HTERT RPE-1 (cell line): ENCODE results near the gene CIZ1.

ENCODE experiments used
- in situ Hi-C: fragments of 300-500 bp; cut with MboI; formaldehyde crosslinking; loops from 4 replicates; pipeline ENCODE4 v1.14.3; 2020; ENCODE audit warnings: low sequenced_read_pairs

CIZ1 gene

DNA sequence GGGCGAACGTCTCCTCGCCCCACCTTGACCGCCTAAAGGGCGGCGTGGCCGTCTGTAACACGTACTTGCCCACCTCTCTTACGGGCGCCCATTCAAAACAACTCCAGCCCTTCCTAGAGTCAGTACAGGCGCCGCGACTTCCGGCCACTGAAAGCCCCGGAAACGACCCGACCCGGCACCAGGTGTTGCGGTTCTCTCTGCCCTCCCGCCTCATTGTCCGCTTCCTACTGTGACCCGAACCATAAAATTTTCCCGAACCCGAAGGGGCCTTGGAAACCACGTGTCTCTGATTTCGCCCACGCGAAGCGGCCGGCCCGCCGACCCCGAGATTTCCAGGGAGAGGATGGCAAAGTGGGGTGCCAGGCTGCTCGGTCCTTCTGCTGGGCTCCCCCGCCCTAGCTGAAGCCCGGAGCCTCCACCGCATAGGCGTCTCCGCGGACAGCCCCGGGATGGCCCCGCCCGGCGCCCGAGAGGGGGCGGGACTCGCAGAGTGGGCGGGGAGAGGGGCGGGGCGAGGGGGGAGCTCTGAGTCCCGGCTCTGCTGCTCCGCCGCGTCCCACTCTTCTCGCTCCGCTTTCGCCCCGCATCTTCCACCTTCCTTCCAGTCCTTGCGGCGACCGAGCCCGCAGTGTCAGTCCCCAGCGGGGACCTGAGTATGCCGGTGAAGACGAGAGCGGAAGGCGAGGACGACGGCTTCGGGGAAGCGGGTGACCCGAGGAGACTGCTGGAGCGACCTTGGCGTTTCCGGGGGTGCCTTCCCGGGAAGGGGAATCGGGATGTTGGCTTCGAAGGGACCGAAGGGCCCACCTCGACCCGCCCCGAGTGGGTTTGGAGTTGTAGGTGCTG, 63.2 kb downstream of the CIZ1 start:
- in situ Hi-C loops: no loop called here

DNA sequence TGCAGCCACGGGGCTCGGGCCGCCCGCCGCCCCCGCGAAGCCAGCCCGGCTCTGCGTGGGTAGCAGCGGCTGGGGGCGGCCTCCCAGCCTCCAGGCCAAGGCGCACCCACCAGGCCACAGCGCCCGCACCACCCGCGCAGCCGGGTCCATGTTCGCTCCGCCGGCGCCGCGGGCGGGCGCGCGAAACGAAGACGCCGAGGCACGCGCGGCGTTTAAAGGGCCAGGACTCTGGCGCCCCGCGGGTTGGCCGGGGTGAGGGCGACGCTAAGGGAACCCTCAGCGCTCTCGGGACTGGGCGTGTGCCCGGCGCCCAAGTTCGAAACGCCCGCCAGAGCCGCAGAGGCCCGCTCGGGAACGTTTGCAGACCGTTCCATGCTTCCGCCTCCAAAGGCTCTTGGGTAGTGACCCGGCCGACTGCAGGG, 63.8 kb downstream of the CIZ1 start, which contains the start of gene PTGES2:
TSS of gene PTGES2 (minus strand) at position 162 of the 422 bp plus-strand sequence. CDS start at position 150, 12 bp downstream.
- in situ Hi-C loops: no loop called here

DNA sequence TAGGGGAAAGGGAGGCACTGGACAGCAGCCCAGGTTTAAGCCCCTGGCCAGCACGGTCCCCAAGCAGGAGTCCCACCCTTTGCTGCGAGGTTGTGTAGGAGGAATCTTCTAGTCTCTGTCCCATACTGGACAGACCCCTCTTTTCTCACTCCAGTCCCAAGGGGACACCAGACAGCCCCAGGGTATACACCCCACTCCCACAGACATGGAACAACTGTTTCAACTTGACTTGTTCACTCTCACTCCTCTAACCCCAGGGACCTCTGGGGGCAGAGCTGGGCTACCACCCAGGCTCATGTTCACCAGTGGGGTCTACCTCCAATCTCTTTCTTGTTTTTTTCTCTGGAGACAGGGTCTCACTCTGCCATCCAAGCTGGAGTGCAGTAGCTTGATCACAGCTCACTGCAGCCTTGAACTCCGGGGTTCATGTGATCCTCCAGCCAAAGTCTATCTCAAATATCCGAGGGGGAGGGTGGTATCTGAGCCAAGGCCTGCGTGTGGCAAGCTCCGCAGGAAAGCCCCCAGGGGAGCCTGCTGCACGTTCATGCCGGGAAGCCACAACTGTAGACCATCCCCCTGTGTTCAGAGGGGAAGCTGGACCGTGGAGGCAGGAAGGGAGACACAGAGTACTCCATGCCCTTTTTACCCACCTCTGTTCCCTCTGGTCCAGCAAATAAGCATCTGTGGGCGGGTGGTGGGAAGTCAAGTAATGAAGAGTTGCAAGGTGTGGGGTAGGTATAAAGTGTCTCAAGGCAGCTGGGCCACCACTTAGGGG, 65.6 kb downstream of the CIZ1 start:
- in situ Hi-C loops: no loop called here

GRCh38 chr9:128124873-128125579, 66.3 kb downstream of the CIZ1 start:
- in situ Hi-C loops: no loop called here

DNA sequence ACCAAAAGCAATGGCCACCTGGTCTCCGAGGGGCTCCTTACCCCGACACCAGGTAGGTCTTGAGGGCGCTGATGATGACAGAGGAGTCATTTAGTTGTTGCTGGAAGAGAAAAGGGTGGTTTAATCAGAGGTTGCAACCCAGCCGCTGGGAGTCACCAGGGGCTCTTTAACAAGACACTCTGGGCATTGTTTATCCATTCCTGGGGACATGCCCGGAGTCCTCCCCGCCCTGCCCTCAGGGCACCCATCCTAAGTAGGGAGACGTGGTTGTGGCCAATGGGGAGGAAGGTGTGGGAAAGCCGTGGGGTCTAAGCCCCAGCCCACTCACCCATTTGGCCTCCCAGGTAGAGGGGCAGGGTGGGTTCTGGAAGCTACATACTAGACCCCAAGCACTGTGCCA, 66.9 kb downstream of the CIZ1 start:
- in situ Hi-C loops: no loop called here

GRCh38 chr9:128123451-128124080, 67.8 kb downstream of the CIZ1 start:
- in situ Hi-C loops: no loop called here

DNA sequence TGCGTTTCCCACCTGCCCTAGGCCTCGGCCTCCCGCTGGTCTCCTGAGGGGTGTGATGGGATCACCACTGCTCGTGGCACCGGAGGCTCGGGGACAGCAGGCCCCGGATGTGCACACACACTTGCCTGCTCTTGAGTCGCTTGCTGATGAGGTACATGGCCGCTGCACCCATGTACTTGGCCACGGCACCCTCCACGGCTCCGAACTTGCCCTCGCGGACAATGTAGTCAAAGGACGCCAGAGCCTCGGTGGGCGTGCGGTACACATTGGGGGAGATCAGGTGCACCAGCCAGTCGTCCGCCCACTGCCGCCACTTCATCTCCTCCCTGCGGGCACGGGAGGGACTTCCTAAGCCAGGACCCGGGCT, 68.6 kb downstream of the CIZ1 start:
- in situ Hi-C loops: no loop called here

- in situ Hi-C loops: no loop called here
Measured at GRCh38 chr9:128121924-128122808, 69.2 kb downstream of the CIZ1 start.

- in situ Hi-C loops: no loop called here
Measured at GRCh38 chr9:128121466-128121810, 69.9 kb downstream of the CIZ1 start.

- in situ Hi-C loops: no loop called here
Measured at GRCh38 chr9:128120741-128121465, 70.5 kb downstream of the CIZ1 start.

- in situ Hi-C loops: no loop called here
Measured at GRCh38 chr9:128120061-128120740, 71.2 kb downstream of the CIZ1 start.

GRCh38 chr9:128118971-128119665, 72.3 kb downstream of the CIZ1 start:
- in situ Hi-C loops: no loop called here

DNA sequence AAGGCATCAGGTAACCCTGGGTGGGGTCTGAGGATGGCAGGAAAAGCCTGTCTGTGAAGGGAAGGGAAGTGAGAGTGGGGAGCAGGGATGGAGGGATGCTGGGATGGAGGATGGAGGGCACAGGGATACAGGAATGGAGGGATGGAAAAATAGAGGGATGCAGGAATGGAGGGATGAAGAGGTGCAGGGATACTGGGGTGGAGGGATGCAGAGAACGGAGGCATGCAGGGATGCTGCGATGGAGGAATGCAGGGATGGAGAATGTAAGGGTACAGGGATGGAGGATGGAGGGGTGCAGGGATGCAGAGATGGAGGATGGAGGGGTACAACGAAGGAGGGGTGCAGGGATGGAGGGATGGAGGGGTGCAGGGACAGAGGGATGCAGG, 72.9 kb downstream of the CIZ1 start:
- in situ Hi-C loops: no loop called here

- in situ Hi-C loops: no loop called here
Measured at GRCh38 chr9:128117613-128118471, 73.5 kb downstream of the CIZ1 start.

DNA sequence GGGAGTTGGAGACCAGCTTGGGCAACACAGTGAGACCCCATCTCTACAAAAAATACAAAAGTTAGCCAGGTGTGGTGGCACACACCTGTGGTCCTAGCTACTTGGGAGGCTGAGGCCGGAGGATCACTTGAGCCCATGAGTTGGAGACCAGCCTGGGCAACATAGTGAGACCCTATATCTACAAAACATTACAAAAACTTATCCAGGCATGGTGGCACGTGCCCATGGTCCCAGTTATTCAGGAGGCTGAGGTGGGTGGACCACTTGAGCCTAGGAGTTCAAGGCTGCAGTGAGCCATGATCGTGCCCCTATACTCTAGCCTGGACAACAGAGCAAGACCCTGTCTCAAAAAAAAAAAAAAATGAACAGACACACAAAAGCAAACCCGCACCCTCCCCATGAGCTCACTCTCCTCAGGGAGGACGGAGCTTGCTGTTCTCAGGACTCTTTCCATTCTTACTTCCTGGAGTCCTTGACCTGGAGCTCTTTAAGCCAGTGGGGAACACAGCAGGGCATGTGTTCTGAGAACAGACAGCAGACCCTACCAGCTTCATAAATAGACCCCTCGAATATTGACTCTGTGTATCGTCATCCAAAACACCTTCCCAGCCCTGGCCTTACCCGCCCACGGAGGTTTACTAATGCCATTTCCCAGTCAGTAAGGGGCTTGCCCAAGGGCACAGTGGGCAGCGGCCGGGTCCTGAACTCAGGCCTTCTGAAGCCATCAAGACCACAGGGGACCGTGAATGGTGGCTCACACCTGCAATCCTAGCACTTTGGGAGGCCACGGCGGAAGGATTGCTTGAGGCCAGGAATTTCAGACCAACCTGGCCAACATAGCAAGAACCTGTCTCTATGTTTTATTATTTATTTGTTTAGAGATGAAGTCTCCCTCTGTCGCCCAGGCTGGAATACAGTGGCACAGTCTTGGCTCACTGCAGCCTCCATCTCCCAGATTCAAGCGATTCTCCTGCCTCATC, 75.0 kb downstream of the CIZ1 start:
- in situ Hi-C loops: no loop called here
